Right hindlimb (tissue), 1 donor: ENCODE results near the gene ADCY3.

Experiments
- DNase-seq: peaks from one replicate; pipeline ENCODE4 v3.0.0-alpha.2; 2018

ADCY3 gene

GRCh38 chr2:24827321-24828237 is 92.5 kb downstream of the ADCY3 start:
- peak; percentile 89 for DNase-seq

GRCh38 chr2:24826773-24827145 is 93.3 kb downstream of the ADCY3 start:
- no peak for DNase-seq

GRCh38 chr2:24825883-24826772 is 93.9 kb downstream of the ADCY3 start:
- peak; percentile 15 for DNase-seq

GRCh38 chr2:24824966-24825882 is 94.8 kb downstream of the ADCY3 start:
- DNase-seq: no peak

- DNase-seq: no peak
Measured at GRCh38 chr2:24824071-24824588, 95.9 kb downstream of the ADCY3 start.

- DNase-seq: no peak
Measured at GRCh38 chr2:24822049-24822706, 97.9 kb downstream of the ADCY3 start.

GRCh38 chr2:24821433-24821891 is 98.6 kb downstream of the ADCY3 start:
- DNase-seq: no peak

GRCh38 chr2:24820598-24821432 is 99.2 kb downstream of the ADCY3 start:
- DNase-seq: no peak

- no peak for DNase-seq
Measured at GRCh38 chr2:24820175-24820513, 99.9 kb downstream of the ADCY3 start.

- no peak for DNase-seq
Measured at GRCh38 chr2:24819442-24820174, 100.4 kb downstream of the ADCY3 start.

- no peak for DNase-seq
Measured at GRCh38 chr2:24818721-24819167, 101.3 kb downstream of the ADCY3 start.

GRCh38 chr2:24816884-24817283 is 103.2 kb downstream of the ADCY3 start:
- DNase-seq: no peak

GRCh38 chr2:24816404-24816803 is 103.6 kb downstream of the ADCY3 start:
- no peak for DNase-seq

GRCh38 chr2:24815171-24815570 is 104.9 kb downstream of the ADCY3 start:
- no peak for DNase-seq

GRCh38 chr2:24814516-24814915 is 105.5 kb downstream of the ADCY3 start:
- DNase-seq: no peak

- DNase-seq: no peak
Measured at GRCh38 chr2:24813691-24814137, 106.3 kb downstream of the ADCY3 start.

GRCh38 chr2:24809316-24810007 is 110.6 kb downstream of the ADCY3 start:
- DNase-seq: no peak

GRCh38 chr2:24806661-24807036 is 113.4 kb downstream of the ADCY3 start:
- DNase-seq: no peak
